ENCODE measurements around the gene AGBL1. TPM values are rescaled to one million over a fixed set of nuclear protein-coding genes. Genes with fewer than 3 reads are reported as not detected.

Gene AGBL1
- total RNA-seq (2022; extraction: Qiagen RNA extraction; ENCODE audit: low read depth): not detected in 5 replicates

DNA sequence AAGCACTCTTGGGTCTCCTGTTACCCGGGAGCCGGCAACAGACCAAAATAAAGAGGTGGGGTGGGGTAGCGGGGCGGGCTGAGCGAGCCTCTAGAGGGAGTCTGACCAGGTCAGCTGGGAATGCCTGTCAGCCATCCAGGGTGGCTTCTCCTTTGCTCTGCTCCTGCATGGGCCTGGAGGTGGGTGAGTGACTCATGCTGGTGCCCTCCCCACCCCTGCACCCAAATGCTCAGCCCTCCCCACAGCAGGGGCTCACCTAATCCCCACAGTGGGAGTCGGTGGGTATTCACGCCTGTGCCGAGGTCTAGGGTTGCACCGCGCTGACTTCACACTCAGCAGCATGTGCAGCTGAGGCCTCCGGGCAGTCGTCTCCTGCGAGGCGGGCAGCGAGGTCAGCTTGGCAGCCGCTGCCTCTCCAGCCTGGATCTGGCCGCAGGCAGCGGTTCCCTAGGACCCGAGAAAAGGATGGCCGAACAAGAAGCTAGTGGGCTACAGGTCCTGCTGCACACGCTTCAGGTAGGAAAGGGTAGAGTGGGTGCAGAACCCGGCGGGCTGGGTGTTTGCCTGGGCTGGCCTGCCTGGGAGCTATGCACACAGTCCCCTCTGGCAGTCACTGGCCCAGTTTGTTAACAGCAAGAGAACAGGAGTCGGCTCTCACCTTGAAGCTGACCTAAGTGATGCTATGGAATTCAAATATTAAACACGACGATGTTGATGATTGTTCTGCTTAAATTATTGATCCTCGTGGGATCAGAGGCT is at the start of gene AGBL1:
TSS of gene AGBL1 (plus strand) at position 364 of the 759 bp plus-strand sequence.

Data from A549 treated with CpdA at 1 μM for 4 hours (cell line).